K562 (cell line): ENCODE data around the gene SCN7A. TPM values are rescaled to one million over a fixed set of nuclear protein-coding genes. Genes with fewer than 3 reads are reported as not detected.

ENCODE experiments used
- ATAC-seq: fragments of 200-7000 bp; cut with Tn5 transposase; 3 replicates; pipeline ENCODE4 v1.9.1; 2020; ENCODE audit warnings: moderate library complexity
- BruUV-seq: library from RNA; stranded (reverse); fragments of 400-500 nt; replicated peaks from 2 replicates; lab custom pipeline; 2021; lab: Mats Ljungman, UMichigan
- CTCF ChIA-PET: fragments of 300-600 bp; formaldehyde crosslinking; extraction: SDS; loops from one replicate; lab custom pipeline; 2021; ENCODE audit warnings: low intra/inter-chr PET ratio; lab: Yijun Ruan, JAX
- POLR2A ChIA-PET: fragments of 300-600, 350-650 bp; sonication (Branson Sonifier 250); formaldehyde crosslinking; extraction: SDS; loops from one replicate; lab custom pipeline; 2021; ENCODE audit warnings: antibody characterized with exemption, inconsistent platforms; lab: Yijun Ruan, JAX
- DNase-seq, 4 experiments: peaks; one replicate each; pipeline versions ENCODE4 v3.0.0 to v3.0.0-alpha.2; 2011 to 2018; ENCODE audit warnings: low spot score in 3 of 4, mixed read lengths in 3 of 4; ENCODE audit errors: extremely low read depth in 1 of 4
- FAIRE-seq: peaks from 2 replicates; lab custom pipeline; 2011; peaks lifted over from hg19 to GRCh38; lab: Jason Lieb, UNC
- H2AFZ ChIP-seq: 2 replicates; pipeline ENCODE4 v1.6.0; 2011; ENCODE audit warnings: low read depth, low read length, control low read depth, inconsistent platforms
- H3K27ac ChIP-seq: fragments of 200-600 bp; 3 replicates; pipeline ENCODE4 v1.8.0; 2011; ENCODE audit warnings: low read depth, mild to moderate bottlenecking, control low read depth, inconsistent platforms, low read length, moderate library complexity, mixed read lengths; ENCODE audit errors: extremely low read depth
- H3K27me3 ChIP-seq, 2 experiments: fragments of 300-600 bp in 1 of 2; 2 replicates in 1 of 2; 3 replicates in 1 of 2; pipeline versions ENCODE4 v1.6.0 to v1.8.0; 2011; ENCODE audit warnings: inconsistent platforms in 2 of 2, low read length in 2 of 2, mild to moderate bottlenecking in 1 of 2, mixed read lengths in 1 of 2, moderate library complexity in 1 of 2; ENCODE audit not compliant: control insufficient read depth in 2 of 2, insufficient read depth in 2 of 2
- H3K36me3 ChIP-seq: fragments of 300-600 bp; 3 replicates; pipeline ENCODE4 v1.8.0; 2011; ENCODE audit warnings: mild to moderate bottlenecking, low read length, inconsistent platforms; ENCODE audit not compliant: control insufficient read depth, insufficient read depth
- H3K4me1 ChIP-seq, 2 experiments: fragments of 200-600 bp in 1 of 2; replicated peaks in 1 of 2; 2 replicates in 1 of 2; 3 replicates in 1 of 2; pipeline versions ENCODE4 v1.5.1 to v1.8.0; 2011; ENCODE audit warnings: inconsistent platforms in 2 of 2, low read length in 2 of 2, mild to moderate bottlenecking in 1 of 2, mixed read lengths in 1 of 2, moderate library complexity in 1 of 2; ENCODE audit not compliant: control insufficient read depth in 2 of 2, insufficient read depth in 2 of 2
- H3K4me2 ChIP-seq: 2 replicates; pipeline ENCODE4 v1.6.1; 2011; ENCODE audit warnings: low read length, control low read depth, inconsistent platforms, mixed read lengths; ENCODE audit not compliant: insufficient read depth
- H3K4me3 ChIP-seq: fragments of 200-600 bp; sonication (generic), shearing (Covaris generic); 2 replicates; pipeline ENCODE4 v1.5.1; 2016; ENCODE audit warnings: control low read depth, inconsistent platforms
- H3K79me2 ChIP-seq: fragments of 200-600 bp; 3 replicates; pipeline ENCODE4 v1.8.0; 2011; ENCODE audit warnings: low read length, inconsistent platforms; ENCODE audit not compliant: control insufficient read depth, insufficient read depth
- H3K9ac ChIP-seq, 2 experiments: 2 replicates each; pipeline versions ENCODE4 v1.6.0 to v1.6.1; 2011; ENCODE audit warnings: low read depth in 2 of 2, low read length in 2 of 2, control low read depth in 1 of 2, inconsistent platforms in 1 of 2, mild to moderate bottlenecking in 1 of 2, mixed read lengths in 1 of 2; ENCODE audit not compliant: insufficient read depth in 1 of 2
- H3K9me1 ChIP-seq: one replicate; pipeline ENCODE4 v1.6.0; 2011; ENCODE audit warnings: inconsistent platforms, mild to moderate bottlenecking, low read length, moderate library complexity; ENCODE audit not compliant: control insufficient read depth, insufficient read depth
- H3K9me3 ChIP-seq: replicated peaks from 2 replicates; pipeline ENCODE4 v1.5.1; 2011; ENCODE audit warnings: low read depth, low read length, inconsistent platforms; ENCODE audit not compliant: control insufficient read depth, insufficient read depth
- H4K20me1 ChIP-seq: replicated peaks from 2 replicates; pipeline ENCODE4 v1.6.1; 2011; ENCODE audit warnings: low read length, inconsistent platforms, mixed read lengths; ENCODE audit not compliant: control insufficient read depth, insufficient read depth
- CEBPG ChIP-seq, 3 experiments: fragments of 200-800 bp in 1 of 3; sonication (Bioruptor generic) in 1 of 3; sonication (generic) in 1 of 3; formaldehyde crosslinking in 1 of 3; IDR thresholded peaks in 2 of 3; conservative IDR thresholded peaks in 1 of 3; 2 replicates each; pipeline versions ENCODE4 v1.6.1 to v1.8.0; 2016 to 2022; ENCODE audit warnings: missing compliant biosample characterization in 2 of 3, missing genetic modification characterization in 2 of 3, mild to moderate bottlenecking in 1 of 3, missing genetic modification reagents in 1 of 3
- HNRNPL ChIP-seq: fragments of 200-400 bp; formaldehyde crosslinking; IDR thresholded peaks from 2 replicates; pipeline ENCODE4 v1.6.1; 2017; ENCODE audit warnings: low read depth, mild to moderate bottlenecking, low read length
- SUPT5H ChIP-seq: fragments of 450-650 bp; IDR thresholded peaks from 2 replicates; pipeline ENCODE4 v1.6.1; 2016
- WGBS: fragments of 100-300 bp; shearing (Covaris generic); methylation state at CpG from one replicate; pipeline ENCODE4 v1.1.6; 2016; ENCODE audit warnings: low coverage, mixed read lengths; ENCODE audit not compliant: insufficient coverage; ENCODE audit errors: missing lambda C conversion rate; 5-methylcytosine and 5-hydroxymethylcytosine counted together
- in situ Hi-C: fragments of 300-500 bp; cut with MboI; formaldehyde crosslinking; loops from 4 replicates; pipeline ENCODE4 v1.15.0; 2018; ENCODE audit warnings: inconsistent platforms, mixed read lengths
- intact Hi-C: fragments of 100-400 bp; cut with micrococcal nuclease; formaldehyde crosslinking; loops from 2 replicates; pipeline ENCODE4 v1.14.2; 2022
- polyA plus RNA-seq, 8 experiments: library from polyadenylated mRNA; depleted of rRNA in 4 of 8; stranded (reverse) in 5 of 8; unstranded in 3 of 8; fragments of >200 nt; fragmentation: Nextera tagmentation in 2 of 8; fragmentation: Illumina TruSeq in 1 of 8; extraction: Ambion mirVana in 2 of 8; extraction: Trizol in 1 of 8; gene quantifications; 2 replicates each; pipeline versions ENCODE4 v1.2.1 to v1.2.3, GENCODE V29; 2011 to 2014; ENCODE audit warnings: inconsistent platforms in 1 of 8, missing spikeins in 1 of 8
- total RNA-seq, 7 experiments: library from RNA; depleted of rRNA in 6 of 7; stranded (reverse); fragments of >200 nt in 6 of 7; fragmentation: Illumina TruSeq in 2 of 7; extraction: Trizol in 2 of 7; gene quantifications; 2 replicates each; pipeline versions ENCODE4 v1.2.1 to v1.2.3, GENCODE V29; 2011 to 2021; ENCODE audit warnings: low replicate concordance in 1 of 7
- TF ChIP-seq, protein P1 (sequence below): fragments of 450-650 bp; formaldehyde crosslinking; IDR thresholded peaks from 2 replicates; pipeline ENCODE4 v1.4.0; 2022; ENCODE audit warnings: missing genetic modification characterization

SCN7A gene
- total and polyA plus RNA-seq, 9 of the 15 experiments (the other 6 are each of a cell fraction or from before 2014, with no cell fraction given): under 0.01 to 0.05 (median 0.03) TPM; not detected in 3

DNA sequence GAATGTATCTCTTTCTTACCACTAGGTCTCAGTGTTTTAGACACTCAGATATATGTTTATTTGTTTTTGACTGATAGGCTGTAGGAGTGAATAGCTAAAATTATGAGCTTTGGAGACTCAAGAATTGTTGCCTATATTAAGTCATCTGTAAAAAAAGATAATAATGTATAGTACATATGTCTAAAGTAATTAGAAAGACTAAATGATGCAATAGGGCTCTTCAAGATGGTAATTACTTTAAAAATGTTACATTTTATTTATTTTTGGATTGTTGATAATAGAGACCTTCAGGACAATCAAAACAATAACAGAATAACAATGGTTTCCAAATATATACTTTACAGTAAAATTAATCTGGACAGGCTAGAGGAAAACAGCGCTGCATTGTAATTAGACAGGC, 19.9 kb upstream of the SCN7A start:
- no peaks in the 10 kb centered on the region for H3K36me3 ChIP-seq
- TF ChIP-seq CEBPG (CRISPR knock-in tag; IDR thresholded peaks at IDR 0.05): no peak
- peak; percentile 65 to 67 for TF ChIP-seq CEBPG (tag; conservative IDR thresholded peaks at IDR 0.05 in 1 of 2, IDR thresholded peaks at IDR 0.05 in 1 of 2)
- no peak for TF ChIP-seq HNRNPL
- TF ChIP-seq, protein P1, sequence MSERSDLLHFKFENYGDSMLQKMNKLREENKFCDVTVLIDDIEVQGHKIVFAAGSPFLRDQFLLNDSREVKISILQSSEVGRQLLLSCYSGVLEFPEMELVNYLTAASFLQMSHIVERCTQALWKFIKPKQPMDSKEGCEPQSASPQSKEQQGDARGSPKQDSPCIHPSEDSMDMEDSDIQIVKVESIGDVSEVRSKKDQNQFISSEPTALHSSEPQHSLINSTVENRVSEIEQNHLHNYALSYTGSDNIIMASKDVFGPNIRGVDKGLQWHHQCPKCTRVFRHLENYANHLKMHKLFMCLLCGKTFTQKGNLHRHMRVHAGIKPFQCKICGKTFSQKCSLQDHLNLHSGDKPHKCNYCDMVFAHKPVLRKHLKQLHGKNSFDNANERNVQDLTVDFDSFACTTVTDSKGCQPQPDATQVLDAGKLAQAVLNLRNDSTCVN (CRISPR knock-in tag): no peak
- no peak overlapping the region for H3K9ac ChIP-seq
- no TSS peak for BruUV-seq
- WGBS: 0% methylated on average over 1 of the region's 1 CpG
- H3K4me1 ChIP-seq: no peaks in the 10 kb centered on the region
- H3K9me3 ChIP-seq: no peaks in the 10 kb centered on the region
- no peak; the same call in 2 of the 3 replicates for ATAC-seq
- no peaks in the 10 kb centered on the region for H3K9me1 ChIP-seq
- no peak overlapping the region for H2AFZ ChIP-seq
- H3K4me2 ChIP-seq: no peak overlapping the region
- H4K20me1 ChIP-seq: no peaks in the 10 kb centered on the region
- in situ Hi-C loops: no loop called here
- peaks cover 0 to 10% of the 10 kb centered on the region in 2 experiments; a peak in 1 of 5 replicates for H3K27me3 ChIP-seq
- intact Hi-C loops: no loop called here
- ChIA-PET POLR2A (no interaction called here), CTCF (interaction anchor here (0.7 kb wide), 1 partner anchor 336 kb away, joined by 3 read pairs; no protein-coding TSS in a partner anchor)
- no peak overlapping the region for H3K27ac ChIP-seq
- H3K79me2 ChIP-seq: no peaks in the 10 kb centered on the region
- no peak for DNase-seq
- no peak for FAIRE-seq
- no peak overlapping the region for H3K4me3 ChIP-seq

DNA sequence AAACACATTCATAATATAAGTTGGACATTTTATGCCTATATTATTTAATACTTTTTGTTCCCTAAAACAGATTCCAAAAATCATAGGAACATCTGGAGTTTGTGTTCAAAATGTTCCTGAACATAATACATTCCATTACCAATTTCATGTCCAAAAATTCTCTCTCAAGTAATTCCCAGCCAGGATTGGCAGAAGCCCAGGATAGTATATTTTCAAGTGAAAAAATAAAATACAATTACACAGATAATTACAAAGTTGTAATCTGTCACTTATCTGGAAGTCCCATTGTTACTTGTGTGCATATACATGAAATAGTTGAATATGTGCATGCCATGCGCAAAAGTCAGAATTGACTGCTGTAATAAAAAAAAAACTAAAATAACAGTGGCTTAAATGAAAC, 5.2 kb upstream of the SCN7A start:
- no TSS peak for BruUV-seq
- H2AFZ ChIP-seq: no peak overlapping the region
- no peak overlapping the region for H3K4me3 ChIP-seq
- H3K36me3 ChIP-seq: no peaks in the 10 kb centered on the region
- no peak overlapping the region for H3K4me2 ChIP-seq
- no peak overlapping the region for H3K9ac ChIP-seq
- no peak for ATAC-seq
- TF ChIP-seq SUPT5H: no peak
- TF ChIP-seq, all 486 proteins: peak for 0
- Histone ChIP-seq H3K9me3 (no peaks in the 10 kb centered on the region), H3K9me1 (no peaks in the 10 kb centered on the region), H4K20me1 (no peaks in the 10 kb centered on the region), H3K27me3 (no peaks in the 10 kb centered on the region), H3K4me1 (no peaks in the 10 kb centered on the region), H3K79me2 (no peaks in the 10 kb centered on the region), H3K27ac (no peak overlapping the region)
- DNase-seq (no peak), FAIRE-seq (no peak)
- CTCF ChIA-PET: no interaction called here
- intact Hi-C loops (no loop called here), in situ Hi-C loops (no loop called here)
- 29% methylated on average over 1 of the region's 1 CpG for WGBS
- POLR2A ChIA-PET: no interaction called here
